Sigmoid colon (tissue), 4 donors: ENCODE data around the gene HMOX1.

Experiments used
- CTCF ChIP-seq, 4 experiments: fragments of 450-650 bp in 3 of 4; fragments of 200-600 bp in 1 of 4; IDR thresholded peaks; one replicate each; pipeline ENCODE4 v1.5.1; 2016 to 2019; ENCODE audit warnings: antibody characterized with exemption in 4 of 4, mild to moderate bottlenecking in 3 of 4, moderate library complexity in 2 of 4
- EP300 ChIP-seq, 4 donors: sonication (generic); formaldehyde crosslinking; IDR thresholded peaks; one replicate each; pipeline ENCODE4 v1.6.1; 2017; ENCODE audit warnings: antibody characterized with exemption in 4 of 4
- POLR2A ChIP-seq, 2 donors: fragments of 450-650 bp; IDR thresholded peaks; one replicate each; pipeline ENCODE4 v1.6.1; 2016; ENCODE audit warnings: antibody characterized with exemption in 2 of 2, mild to moderate bottlenecking in 2 of 2, moderate library complexity in 2 of 2
- POLR2AphosphoS5 ChIP-seq, 4 donors: sonication (generic); formaldehyde crosslinking; IDR thresholded peaks; one replicate each; pipeline ENCODE4 v1.6.1; 2017; ENCODE audit warnings: antibody characterized with exemption in 4 of 4

- TF ChIP-seq CTCF (IDR thresholded peaks at IDR 0.05) (no peak), POLR2AphosphoS5 (IDR thresholded peaks at IDR 0.05) (no peak), POLR2A (IDR thresholded peaks at IDR 0.05) (no peak), EP300 (IDR thresholded peaks at IDR 0.05) (no peak)
These were observed 38.5 kb upstream of the HMOX1 start for GRCh38 chr22:35342390-35342789.
